Prostate gland (tissue), 2 donors: ENCODE measurements around the gene WNK1.

Experiments
- POLR2A ChIP-seq: fragments of 450-650 bp; IDR thresholded peaks from one replicate; pipeline ENCODE4 v1.6.1; 2016; ENCODE audit warnings: antibody characterized with exemption, mild to moderate bottlenecking
- TF ChIP-seq, protein P1 (sequence below), 4 experiments: fragments of 200-600 bp in 2 of 4; fragments of 450-650 bp in 2 of 4; sonication (generic) in 2 of 4; IDR thresholded peaks; 1 replicate in 3 of 4; 2 replicates in 1 of 4; pipeline ENCODE4 v1.5.1; 2016 to 2019; ENCODE audit warnings: antibody characterized with exemption in 4 of 4, mild to moderate bottlenecking in 2 of 4, moderate library complexity in 2 of 4

- TF ChIP-seq, protein P1, sequence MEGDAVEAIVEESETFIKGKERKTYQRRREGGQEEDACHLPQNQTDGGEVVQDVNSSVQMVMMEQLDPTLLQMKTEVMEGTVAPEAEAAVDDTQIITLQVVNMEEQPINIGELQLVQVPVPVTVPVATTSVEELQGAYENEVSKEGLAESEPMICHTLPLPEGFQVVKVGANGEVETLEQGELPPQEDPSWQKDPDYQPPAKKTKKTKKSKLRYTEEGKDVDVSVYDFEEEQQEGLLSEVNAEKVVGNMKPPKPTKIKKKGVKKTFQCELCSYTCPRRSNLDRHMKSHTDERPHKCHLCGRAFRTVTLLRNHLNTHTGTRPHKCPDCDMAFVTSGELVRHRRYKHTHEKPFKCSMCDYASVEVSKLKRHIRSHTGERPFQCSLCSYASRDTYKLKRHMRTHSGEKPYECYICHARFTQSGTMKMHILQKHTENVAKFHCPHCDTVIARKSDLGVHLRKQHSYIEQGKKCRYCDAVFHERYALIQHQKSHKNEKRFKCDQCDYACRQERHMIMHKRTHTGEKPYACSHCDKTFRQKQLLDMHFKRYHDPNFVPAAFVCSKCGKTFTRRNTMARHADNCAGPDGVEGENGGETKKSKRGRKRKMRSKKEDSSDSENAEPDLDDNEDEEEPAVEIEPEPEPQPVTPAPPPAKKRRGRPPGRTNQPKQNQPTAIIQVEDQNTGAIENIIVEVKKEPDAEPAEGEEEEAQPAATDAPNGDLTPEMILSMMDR (IDR thresholded peaks at IDR 0.05) = no peak
- TF ChIP-seq POLR2A = no peak
Measured at GRCh38 chr12:958588-959123, 206.3 kb downstream of the WNK1 start.
